T-cell (primary cell): ENCODE data around the gene GPSM1. TPM values are rescaled to one million over a fixed set of nuclear protein-coding genes. Genes with fewer than 3 reads are reported as not detected.

Experiments used
- ATAC-seq, 4 experiments: fragments of 200-7000 bp in 3 of 4; fragments of 150-1000 bp in 1 of 4; cut with Tn5 transposase; replicated peaks in 1 of 4; 1 replicate in 3 of 4; 2 replicates in 1 of 4; pipeline ENCODE4 v1.10.0; 2021; ENCODE audit warnings: moderate library complexity in 3 of 4, mild to moderate bottlenecking in 2 of 4, moderate number of reproducible peaks in 1 of 4
- CTCF ChIA-PET, 2 donors: fragments of 300-600 bp; sonication (Branson Sonifier 250); formaldehyde crosslinking; loops; one replicate each; lab custom pipeline; 2022; ENCODE audit warnings: antibody characterized with exemption in 2 of 2; lab: Charles Lee
- POLR2A ChIA-PET, 2 donors: fragments of 300-600 bp; sonication (Branson Sonifier 250); formaldehyde crosslinking; loops; one replicate each; lab custom pipeline; 2022; ENCODE audit warnings: antibody characterized with exemption in 2 of 2; lab: Charles Lee
- DNase-seq, 35 experiments: peaks; one replicate each; pipeline versions ENCODE4 v3.0.0 to v3.0.0-alpha.2; 2013 to 2023
- H3K27ac ChIP-seq: one replicate; pipeline ENCODE4 v1.5.1; 2013; ENCODE audit warnings: low read length
- H3K27me3 ChIP-seq, 2 experiments: replicated peaks in 1 of 2; 1 replicate in 1 of 2; 2 replicates in 1 of 2; pipeline versions ENCODE4 v1.6.1 to v1.7.0; 2013; ENCODE audit warnings: low read length in 1 of 2, mixed read lengths in 1 of 2; ENCODE audit not compliant: control insufficient read depth in 2 of 2, insufficient read depth in 2 of 2; ENCODE audit errors: extremely low read depth in 1 of 2
- H3K36me3 ChIP-seq, 2 donors: 1 replicate in 1 of 2; 2 replicates in 1 of 2; pipeline versions ENCODE4 v1.6.1 to v1.7.0; 2013; ENCODE audit warnings: low read length in 1 of 2; ENCODE audit not compliant: control insufficient read depth in 2 of 2, insufficient read depth in 1 of 2; ENCODE audit errors: extremely low read depth in 1 of 2
- H3K4me1 ChIP-seq, 2 experiments: 1 replicate in 1 of 2; 2 replicates in 1 of 2; pipeline versions ENCODE4 v1.6.1 to v1.7.0; 2013; ENCODE audit warnings: low read length in 2 of 2, mixed read lengths in 1 of 2; ENCODE audit not compliant: insufficient read depth in 2 of 2, control insufficient read depth in 1 of 2; ENCODE audit errors: extremely low read depth in 1 of 2
- H3K4me3 ChIP-seq, 2 donors: 1 replicate in 1 of 2; 2 replicates in 1 of 2; pipeline versions ENCODE4 v1.5.1 to v1.7.0; 2013; ENCODE audit warnings: mild to moderate bottlenecking in 2 of 2, low read length in 1 of 2, moderate library complexity in 1 of 2; ENCODE audit not compliant: control insufficient read depth in 1 of 2; ENCODE audit errors: extremely low read depth in 1 of 2
- H3K9me3 ChIP-seq: 2 replicates; pipeline ENCODE4 v1.7.0; 2013
- H3K27ac Mint-ChIP-seq, 2 donors: one replicate each; pipeline ENCODE4 v1.8.0; 2020 to 2021; ENCODE audit warnings: mild to moderate bottlenecking in 2 of 2, mixed read lengths in 2 of 2
- H3K27me3 Mint-ChIP-seq, 2 donors: one replicate each; pipeline ENCODE4 v1.8.0; 2021 to 2022; ENCODE audit warnings: mixed read lengths in 2 of 2
- H3K36me3 Mint-ChIP-seq: one replicate; pipeline ENCODE4 v1.8.0; 2021; ENCODE audit warnings: mixed read lengths
- H3K4me1 Mint-ChIP-seq, 3 donors: one replicate each; pipeline ENCODE4 v1.8.0; 2020 to 2022; ENCODE audit warnings: mixed read lengths in 3 of 3, mild to moderate bottlenecking in 1 of 3
- H3K4me3 Mint-ChIP-seq, 3 donors: one replicate each; pipeline ENCODE4 v1.8.0; 2020 to 2022; ENCODE audit warnings: mild to moderate bottlenecking in 3 of 3, mixed read lengths in 3 of 3, moderate library complexity in 3 of 3
- H3K9me3 Mint-ChIP-seq, 3 donors: one replicate each; pipeline ENCODE4 v1.8.0; 2020 to 2022; ENCODE audit warnings: mixed read lengths in 3 of 3
- WGBS: methylation state at CpG from one replicate; pipeline ENCODE4 v1.1.5; 2013; ENCODE audit warnings: missing lambda C conversion rate; ENCODE audit not compliant: insufficient coverage; 5-methylcytosine and 5-hydroxymethylcytosine counted together
- total RNA-seq, 35 experiments: library from RNA in 6 of 35; stranded (reverse) in 6 of 35; fragments of 120-200 nt in 1 of 35; gene quantifications; one replicate each; pipeline versions ENCODE4 v1.2.1 to v1.2.4 and lab custom pipeline; 2013 to 2026

The GPSM1 gene
- total RNA-seq, 5 donors from 2014 or later (not counting 1 experiment from before 2014, with no cell fraction given) = 8.6 to 11.5 (median 9.7) TPM

- Mint-ChIP-seq H3K36me3 (no peaks in the 10 kb centered on the region), H3K27me3 (peaks cover 5 to 11% of the 10 kb centered on the region in 2 donors), H3K27ac (no peak overlapping the region), H3K9me3 (no peaks in the 10 kb centered on the region), H3K4me1 (peaks cover 2 to 8% (median 6%) of the 10 kb centered on the region in 3 donors), H3K4me3 (no peak overlapping the region)
- WGBS = 75% methylated on average over 11 of the region's 16 CpGs
- Histone ChIP-seq H3K27ac (no peak overlapping the region), H3K27me3 (peaks cover 0 to 68% of the 10 kb centered on the region in 2 experiments), H3K9me3 (no peaks in the 10 kb centered on the region), H3K4me3 (no peak overlapping the region), H3K4me1 (peaks cover 0 to 17% of the 10 kb centered on the region in 2 experiments), H3K36me3 (no peaks in the 10 kb centered on the region)
- ATAC-seq (no peak), DNase-seq (no peak)
- ChIA-PET POLR2A (interaction anchor here in 1 of 2 donors (0.6 kb wide), 1 partner anchor 110 kb away, joined by 6 read pairs; no protein-coding TSS in a partner anchor), CTCF (no interaction called here)
These were observed 46.6 kb upstream of the GPSM1 start for GRCh38 chr9:136280535-136281315.

- DNase-seq = no peak
- Mint-ChIP-seq H3K9me3 (no peaks in the 10 kb centered on the region), H3K36me3 (no peaks in the 10 kb centered on the region), H3K4me3 (no peak overlapping the region), H3K27me3 (peaks cover 5 to 13% of the 10 kb centered on the region in 2 donors), H3K27ac (no peak overlapping the region), H3K4me1 (peaks cover 2 to 8% (median 6%) of the 10 kb centered on the region in 3 donors)
- Histone ChIP-seq H3K4me1 (peaks cover 0 to 17% of the 10 kb centered on the region in 2 experiments), H3K27me3 (peaks cover 0 to 66% of the 10 kb centered on the region in 2 experiments), H3K9me3 (no peaks in the 10 kb centered on the region), H3K27ac (no peak overlapping the region), H3K4me3 (no peak overlapping the region), H3K36me3 (no peaks in the 10 kb centered on the region)
- WGBS = 77% methylated on average over 38 of the region's 39 CpGs
- CTCF ChIA-PET = no interaction called here
- POLR2A ChIA-PET = no interaction called here
- no peak for ATAC-seq
These were observed 45.7 kb upstream of the GPSM1 start for GRCh38 chr9:136281421-136282271.

- Mint-ChIP-seq H3K4me1 (peaks cover 2 to 8% (median 6%) of the 10 kb centered on the region in 3 donors), H3K4me3 (no peak overlapping the region), H3K36me3 (no peaks in the 10 kb centered on the region), H3K9me3 (no peaks in the 10 kb centered on the region), H3K27me3 (peaks cover 5 to 13% of the 10 kb centered on the region in 2 donors), H3K27ac (no peak overlapping the region)
- CTCF ChIA-PET = no interaction called here
- H3K27me3 ChIP-seq = peaks cover 0 to 66% of the 10 kb centered on the region in 2 experiments
- no peak overlapping the region for H3K27ac ChIP-seq
- H3K36me3 ChIP-seq = no peaks in the 10 kb centered on the region
- no peaks in the 10 kb centered on the region for H3K9me3 ChIP-seq
- H3K4me3 ChIP-seq = no peak overlapping the region
- DNase-seq (peak in 1 of 35 experiments; percentile 19), ATAC-seq (no peak)
- 47% methylated on average over 5 of the region's 14 CpGs for WGBS
- POLR2A ChIA-PET = no interaction called here
- peaks cover 0 to 17% of the 10 kb centered on the region in 2 experiments for H3K4me1 ChIP-seq
These were observed 45.0 kb upstream of the GPSM1 start for GRCh38 chr9:136282272-136282861.

- peaks cover 0 to 60% of the 10 kb centered on the region in 2 experiments for H3K27me3 ChIP-seq
- no peaks in the 10 kb centered on the region for H3K36me3 ChIP-seq
- H3K27ac Mint-ChIP-seq = no peak overlapping the region
- no peaks in the 10 kb centered on the region for H3K9me3 Mint-ChIP-seq
- peak; percentile 87 to 94 (median 92) for ATAC-seq
- 33% methylated on average over 23 of the region's 32 CpGs for whole genome bisulfite sequencing
- H3K4me1 ChIP-seq = peaks cover 0 to 17% of the 10 kb centered on the region in 2 experiments
- peaks cover 2 to 8% (median 6%) of the 10 kb centered on the region in 3 donors for H3K4me1 Mint-ChIP-seq
- H3K36me3 Mint-ChIP-seq = no peaks in the 10 kb centered on the region
- POLR2A ChIA-PET = interaction anchor here in 1 of 2 donors (0.5 kb wide), 1 partner anchor 19 kb away, joined by 5 read pairs; no protein-coding TSS in a partner anchor
- no peak overlapping the region for H3K4me3 ChIP-seq
- CTCF ChIA-PET = no interaction called here
- H3K27me3 Mint-ChIP-seq = peaks cover 5 to 11% of the 10 kb centered on the region in 2 donors
- no peaks in the 10 kb centered on the region for H3K9me3 ChIP-seq
- H3K27ac ChIP-seq = no peak overlapping the region
- DNase-seq = peak; percentile 19 to 82 (median 59)
- peak overlapping the region in 2 of 3 donors; percentile 35 to 52 for H3K4me3 Mint-ChIP-seq
These were observed 43.8 kb upstream of the GPSM1 start for GRCh38 chr9:136283291-136284235.

- no peaks in the 10 kb centered on the region for H3K9me3 Mint-ChIP-seq
- Histone ChIP-seq H3K9me3 (no peaks in the 10 kb centered on the region), H3K4me3 (no peak overlapping the region), H3K4me1 (peaks cover 0 to 17% of the 10 kb centered on the region in 2 experiments), H3K36me3 (no peaks in the 10 kb centered on the region), H3K27ac (no peak overlapping the region), H3K27me3 (peaks cover 0 to 61% of the 10 kb centered on the region in 2 experiments)
- DNase-seq = no peak
- H3K36me3 Mint-ChIP-seq = no peaks in the 10 kb centered on the region
- no peak overlapping the region for H3K27ac Mint-ChIP-seq
- no peak overlapping the region for H3K4me3 Mint-ChIP-seq
- WGBS = 89% methylated on average over 22 of the region's 22 CpGs
- POLR2A ChIA-PET = interaction anchor here in 1 of 2 donors (0.5 kb wide), 1 partner anchor 19 kb away, joined by 5 read pairs; no protein-coding TSS in a partner anchor
- ATAC-seq = no peak
- H3K4me1 Mint-ChIP-seq = peaks cover 2 to 8% (median 6%) of the 10 kb centered on the region in 3 donors
- CTCF ChIA-PET = no interaction called here
- H3K27me3 Mint-ChIP-seq = peaks cover 5 to 11% of the 10 kb centered on the region in 2 donors
These were observed 43.0 kb upstream of the GPSM1 start for GRCh38 chr9:136284311-136284710.
